ENCODE measurements around the gene PTPRN2. TPM values are rescaled to one million over a fixed set of nuclear protein-coding genes. Genes with fewer than 3 reads are reported as not detected.
A peak's percentile ranks its signal among the peaks of the same experiment; 100 is the strongest.

PTPRN2 gene
- total and polyA plus RNA-seq, 2 of the 13 experiments (the other 11 are each of a cell fraction or from before 2014, with no cell fraction given): 2.5 to 24.2 TPM

DNA sequence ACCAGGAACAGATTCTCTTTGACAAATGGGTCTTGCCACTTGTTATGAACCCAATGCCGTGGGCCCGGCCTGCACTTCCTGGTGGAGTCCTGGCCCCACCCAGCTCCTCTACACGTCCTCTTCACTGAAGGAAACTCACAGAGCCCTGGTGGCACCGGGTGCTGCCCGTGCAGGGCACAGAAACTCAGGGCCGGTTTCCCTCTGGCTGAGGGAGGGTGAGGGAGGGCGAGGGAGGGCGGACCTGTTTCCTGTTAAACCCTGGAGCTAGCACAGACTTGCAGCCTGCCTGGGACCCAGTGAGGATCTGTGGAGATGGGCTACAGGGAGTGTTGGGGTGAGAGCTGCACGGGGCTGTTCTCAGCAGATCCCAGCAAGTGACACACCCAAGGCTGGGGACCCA, 596.3 kb downstream of the PTPRN2 start:
- DNase-seq (ENCODE audit: low spot score) (no peak), ATAC-seq (peak; percentile 15; the same call in 2 of the 3 replicates), FAIRE-seq (no peak)
- H3K27me3 ChIP-seq (ENCODE audit: control insufficient read depth in 1 of 2, insufficient read depth in 2 of 2, low read length in 2 of 2): 0 out of 5 replicates have a peak, but pooled peaks cover 0 to 6% of the 10 kb centered on the region in 2 experiments
- 80% methylated on average over 2 of the region's 9 CpGs for WGBS (ENCODE audit: low lambda C conversion rate)
- no peak overlapping the region for H3K4me3 ChIP-seq (replicated peaks in 1 of 3; ENCODE audit: insufficient read depth in 1 of 3, low read depth in 2 of 3, low read length in 3 of 3)
- in situ Hi-C loops (cut with HindIII; ENCODE audit: extremely low pct_ligation_motif_present, low pct_unique_long_range_greater_than_20kb) (no loop called here), intact Hi-C loops (cut with micrococcal nuclease; ENCODE audit: unreplicated experiment) (no loop called here)
- no TSS peak for BruUV-seq (replicated peaks)
- ChIA-PET CTCF (ENCODE audit: low intra/inter-chr PET ratio, low total read pairs) (no interaction called here), POLR2A (no interaction called here)
- H3K4me1 ChIP-seq (ENCODE audit: insufficient read depth, low read length): peaks cover 11% of the 10 kb centered on the region
- peak overlapping the region; percentile 13; the same call in 1 of the 2 replicates for H3K4me2 ChIP-seq (ENCODE audit: low read depth, low read length)
- no peaks in the 10 kb centered on the region for H3K79me2 ChIP-seq (ENCODE audit: insufficient read depth, low read length)
- no peaks in the 10 kb centered on the region for H3K9me3 ChIP-seq (ENCODE audit: low read length)
- no peak overlapping the region for H3K27ac ChIP-seq (ENCODE audit: extremely low read length, insufficient read depth, low read length)
- H3K36me3 ChIP-seq (replicated peaks in 1 of 2; ENCODE audit: control insufficient read depth in 1 of 2, insufficient read depth in 2 of 2, low read length in 2 of 2): no peaks in the 10 kb centered on the region
- H2AFZ ChIP-seq (ENCODE audit: low read length): no peak overlapping the region
- peaks cover 22% of the 10 kb centered on the region; the same call in 1 of the 2 replicates for H4K20me1 ChIP-seq (ENCODE audit: insufficient read depth, low read length)
- H3K9ac ChIP-seq (ENCODE audit: insufficient read depth, low read depth, low read length): no peak overlapping the region
- TF ChIP-seq SKI (IDR thresholded peaks at IDR 0.05; ENCODE audit: partially characterized antibody): no peak
- no peak for TF ChIP-seq POGZ (CRISPR knock-in tag; IDR thresholded peaks at IDR 0.05)
- no peak for TF ChIP-seq MYNN (CRISPR knock-in tag; IDR thresholded peaks at IDR 0.05; ENCODE audit: low read depth)
- no peak for TF ChIP-seq SALL2 (CRISPR knock-in tag; IDR thresholded peaks at IDR 0.05)
- no peak for TF ChIP-seq HOXD1 (CRISPR knock-in tag; IDR thresholded peaks at IDR 0.05)
- no peak for TF ChIP-seq ZNF850 (CRISPR knock-in tag; conservative IDR thresholded peaks at IDR 0.05)
- TF ChIP-seq ZNF761 (CRISPR knock-in tag; conservative IDR thresholded peaks at IDR 0.05): no peak
- TF ChIP-seq, protein P1, sequence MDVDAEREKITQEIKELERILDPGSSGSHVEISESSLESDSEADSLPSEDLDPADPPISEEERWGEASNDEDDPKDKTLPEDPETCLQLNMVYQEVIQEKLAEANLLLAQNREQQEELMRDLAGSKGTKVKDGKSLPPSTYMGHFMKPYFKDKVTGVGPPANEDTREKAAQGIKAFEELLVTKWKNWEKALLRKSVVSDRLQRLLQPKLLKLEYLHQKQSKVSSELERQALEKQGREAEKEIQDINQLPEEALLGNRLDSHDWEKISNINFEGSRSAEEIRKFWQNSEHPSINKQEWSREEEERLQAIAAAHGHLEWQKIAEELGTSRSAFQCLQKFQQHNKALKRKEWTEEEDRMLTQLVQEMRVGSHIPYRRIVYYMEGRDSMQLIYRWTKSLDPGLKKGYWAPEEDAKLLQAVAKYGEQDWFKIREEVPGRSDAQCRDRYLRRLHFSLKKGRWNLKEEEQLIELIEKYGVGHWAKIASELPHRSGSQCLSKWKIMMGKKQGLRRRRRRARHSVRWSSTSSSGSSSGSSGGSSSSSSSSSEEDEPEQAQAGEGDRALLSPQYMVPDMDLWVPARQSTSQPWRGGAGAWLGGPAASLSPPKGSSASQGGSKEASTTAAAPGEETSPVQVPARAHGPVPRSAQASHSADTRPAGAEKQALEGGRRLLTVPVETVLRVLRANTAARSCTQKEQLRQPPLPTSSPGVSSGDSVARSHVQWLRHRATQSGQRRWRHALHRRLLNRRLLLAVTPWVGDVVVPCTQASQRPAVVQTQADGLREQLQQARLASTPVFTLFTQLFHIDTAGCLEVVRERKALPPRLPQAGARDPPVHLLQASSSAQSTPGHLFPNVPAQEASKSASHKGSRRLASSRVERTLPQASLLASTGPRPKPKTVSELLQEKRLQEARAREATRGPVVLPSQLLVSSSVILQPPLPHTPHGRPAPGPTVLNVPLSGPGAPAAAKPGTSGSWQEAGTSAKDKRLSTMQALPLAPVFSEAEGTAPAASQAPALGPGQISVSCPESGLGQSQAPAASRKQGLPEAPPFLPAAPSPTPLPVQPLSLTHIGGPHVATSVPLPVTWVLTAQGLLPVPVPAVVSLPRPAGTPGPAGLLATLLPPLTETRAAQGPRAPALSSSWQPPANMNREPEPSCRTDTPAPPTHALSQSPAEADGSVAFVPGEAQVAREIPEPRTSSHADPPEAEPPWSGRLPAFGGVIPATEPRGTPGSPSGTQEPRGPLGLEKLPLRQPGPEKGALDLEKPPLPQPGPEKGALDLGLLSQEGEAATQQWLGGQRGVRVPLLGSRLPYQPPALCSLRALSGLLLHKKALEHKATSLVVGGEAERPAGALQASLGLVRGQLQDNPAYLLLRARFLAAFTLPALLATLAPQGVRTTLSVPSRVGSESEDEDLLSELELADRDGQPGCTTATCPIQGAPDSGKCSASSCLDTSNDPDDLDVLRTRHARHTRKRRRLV (CRISPR knock-in tag; IDR thresholded peaks at IDR 0.05): no peak
- TF ChIP-seq NFE2 (CRISPR knock-in tag; IDR thresholded peaks at IDR 0.05): no peak
- TF ChIP-seq, protein P2, sequence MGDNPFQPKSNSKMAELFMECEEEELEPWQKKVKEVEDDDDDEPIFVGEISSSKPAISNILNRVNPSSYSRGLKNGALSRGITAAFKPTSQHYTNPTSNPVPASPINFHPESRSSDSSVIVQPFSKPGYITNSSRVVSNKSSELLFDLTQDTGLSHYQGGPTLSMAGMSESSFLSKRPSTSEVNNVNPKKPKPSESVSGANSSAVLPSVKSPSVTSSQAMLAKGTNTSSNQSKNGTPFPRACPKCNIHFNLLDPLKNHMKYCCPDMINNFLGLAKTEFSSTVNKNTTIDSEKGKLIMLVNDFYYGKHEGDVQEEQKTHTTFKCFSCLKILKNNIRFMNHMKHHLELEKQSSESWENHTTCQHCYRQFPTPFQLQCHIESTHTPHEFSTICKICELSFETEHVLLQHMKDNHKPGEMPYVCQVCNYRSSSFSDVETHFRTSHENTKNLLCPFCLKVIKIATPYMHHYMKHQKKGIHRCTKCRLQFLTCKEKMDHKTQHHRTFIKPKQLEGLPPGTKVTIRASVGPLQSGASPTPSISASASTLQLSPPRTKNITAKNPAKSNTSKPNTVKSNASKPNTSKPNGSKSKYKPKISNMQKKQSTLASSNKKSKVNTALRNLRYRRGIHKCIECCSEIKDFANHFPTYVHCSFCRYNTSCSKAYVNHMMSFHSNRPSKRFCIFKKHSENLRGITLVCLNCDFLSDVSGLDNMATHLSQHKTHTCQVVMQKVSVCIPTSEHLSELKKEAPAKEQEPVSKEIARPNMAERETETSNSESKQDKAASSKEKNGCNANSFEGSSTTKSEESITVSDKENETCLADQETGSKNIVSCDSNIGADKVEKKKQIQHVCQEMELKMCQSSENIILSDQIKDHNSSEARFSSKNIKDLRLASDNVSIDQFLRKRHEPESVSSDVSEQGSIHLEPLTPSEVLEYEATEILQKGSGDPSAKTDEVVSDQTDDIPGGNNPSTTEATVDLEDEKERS (CRISPR knock-in tag; IDR thresholded peaks at IDR 0.05): no peak
- TF ChIP-seq ZNF839 (CRISPR knock-in tag; IDR thresholded peaks at IDR 0.05; ENCODE audit: borderline replicate concordance): no peak
- TF ChIP-seq TAF15 (IDR thresholded peaks at IDR 0.05; ENCODE audit: low read depth, low read length, poor library complexity, severe bottlenecking): no peak
- TF ChIP-seq ZNF572 (CRISPR knock-in tag; IDR thresholded peaks at IDR 0.05): no peak
- TF ChIP-seq KLF13 (CRISPR knock-in tag; IDR thresholded peaks at IDR 0.05): no peak
- no peak for TF ChIP-seq ZFP36L2 (CRISPR knock-in tag; IDR thresholded peaks at IDR 0.05)
- no peak for TF ChIP-seq SP4 (CRISPR knock-in tag; IDR thresholded peaks at IDR 0.05)
